Brain microvascular endothelial cell (primary cell): ENCODE measurements around the gene PTX3.

Source experiments
- DNase-seq: peaks from one replicate; pipeline ENCODE4 v3.0.0-alpha.2; 2020
- H3K27ac ChIP-seq: fragments of 250-450 bp; sonication (Bioruptor Pico); 2 replicates; pipeline ENCODE4 v1.5.1; 2020; ENCODE audit warnings: mild to moderate bottlenecking, moderate library complexity
- H3K27me3 ChIP-seq: fragments of 250-450 bp; sonication (Bioruptor Pico); replicated peaks from 2 replicates; pipeline ENCODE4 v1.5.1; 2020; ENCODE audit warnings: mild to moderate bottlenecking
- H3K36me3 ChIP-seq: fragments of 250-450 bp; sonication (Bioruptor Pico); replicated peaks from 2 replicates; pipeline ENCODE4 v1.5.1; 2020; ENCODE audit warnings: mild to moderate bottlenecking
- H3K4me3 ChIP-seq: 2 replicates; pipeline ENCODE4 v1.5.1; 2011; ENCODE audit warnings: low read depth, mild to moderate bottlenecking, control low read depth, low read length, moderate library complexity
- CTCF ChIP-seq: IDR thresholded peaks from 2 replicates; pipeline ENCODE4 v1.5.1; 2011; ENCODE audit warnings: low read depth, mild to moderate bottlenecking, moderate library complexity, low read length, control low read depth, inconsistent platforms; ENCODE audit errors: missing control alignments
- in situ Hi-C: cut with HindIII; loops from 2 replicates; pipeline ENCODE4 v1.10.0; 2017; ENCODE audit warnings: low sequenced_read_pairs, low pct_ligation_motif_present

Gene PTX3

DNA sequence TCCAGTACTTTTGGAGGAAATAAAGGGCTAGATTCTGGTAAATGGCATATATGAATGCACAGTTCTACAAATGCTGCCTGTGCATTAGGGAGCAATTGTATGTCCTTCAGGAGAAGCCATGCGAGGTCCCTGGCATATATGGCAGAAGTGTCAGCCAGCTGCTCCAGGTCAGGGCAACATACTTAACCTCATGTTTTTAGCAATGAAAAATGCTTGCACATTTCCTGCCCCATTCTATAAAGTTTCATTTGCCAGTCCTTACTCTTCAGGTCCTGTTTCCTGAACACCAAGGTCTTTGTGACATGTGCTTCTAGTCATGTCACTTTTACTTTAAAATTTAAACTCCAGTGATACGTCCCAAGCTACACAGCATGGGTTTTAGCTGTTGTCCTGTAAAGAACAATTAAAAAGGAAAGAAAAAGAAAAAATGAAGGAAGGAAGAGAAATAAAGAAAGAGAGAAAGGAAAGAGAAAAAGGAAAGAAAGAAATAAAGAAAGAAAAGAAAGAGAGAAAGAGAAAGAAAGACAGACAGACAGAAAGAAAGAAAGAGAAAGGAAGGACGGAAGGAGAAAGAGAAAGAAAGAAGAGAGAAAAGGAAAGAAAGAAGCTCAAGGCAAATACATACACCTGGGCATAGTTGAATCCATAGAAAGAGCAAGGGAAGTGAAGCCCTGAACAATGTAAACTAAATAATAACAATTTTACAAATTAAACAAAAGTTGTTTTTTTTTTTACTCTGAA lies 20.1 kb upstream of the PTX3 start:
- in situ Hi-C loops: no loop called here
- DNase-seq: no peak

DNA sequence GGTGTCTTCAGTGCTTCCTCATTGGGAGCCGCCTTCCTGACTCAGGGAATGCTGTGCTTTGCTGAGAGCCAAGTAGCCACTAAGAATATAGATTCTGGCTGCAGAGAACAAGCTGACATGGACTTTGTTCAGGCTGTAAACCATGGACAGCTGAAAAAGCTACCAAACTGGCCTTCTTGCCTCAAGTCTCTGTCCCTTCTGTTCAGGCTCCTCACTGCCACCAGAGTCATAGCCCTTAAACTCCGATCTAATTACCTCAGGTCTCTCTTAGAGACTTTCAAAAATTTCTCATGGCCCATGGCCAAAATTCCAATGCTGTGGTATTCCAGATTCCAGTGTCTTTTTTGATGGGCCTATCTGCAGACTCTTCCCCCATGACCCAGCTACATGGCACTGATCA lies 19.4 kb upstream of the PTX3 start:
- in situ Hi-C loops: no loop called here
- Histone ChIP-seq H3K4me3 (no peak overlapping the region), H3K27ac (no peak overlapping the region), H3K36me3 (no peaks in the 10 kb centered on the region), H3K27me3 (no peaks in the 10 kb centered on the region)
- DNase-seq: no peak
- no peak for TF ChIP-seq CTCF

More for the DNA sequence above, 20.1 kb upstream of the PTX3 start:
- H3K4me3 ChIP-seq: no peak overlapping the region
- H3K27ac ChIP-seq: no peak overlapping the region
- no peak for TF ChIP-seq CTCF
- H3K27me3 ChIP-seq: no peaks in the 10 kb centered on the region
- H3K36me3 ChIP-seq: no peaks in the 10 kb centered on the region

DNA sequence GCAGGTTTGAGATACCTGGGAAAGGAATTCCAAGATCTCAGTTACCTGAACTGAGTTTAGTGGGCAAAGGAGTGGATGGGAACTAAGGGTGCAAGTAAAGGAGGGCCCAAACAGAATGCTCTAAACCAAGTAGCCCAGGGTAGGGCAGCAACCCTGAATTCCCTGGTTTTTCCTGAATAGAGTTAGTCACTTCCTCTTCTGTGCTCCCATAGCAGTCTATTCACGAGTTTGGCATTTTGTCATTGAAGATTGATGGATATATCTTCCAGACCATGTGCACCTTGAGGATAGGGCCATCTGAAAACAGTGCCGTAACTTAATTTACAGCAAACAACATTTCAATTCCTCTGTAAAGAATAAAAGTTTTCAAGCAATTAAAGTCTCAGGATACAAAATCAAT lies 18.5 kb upstream of the PTX3 start:
- Histone ChIP-seq H3K4me3 (no peak overlapping the region), H3K36me3 (no peaks in the 10 kb centered on the region), H3K27ac (no peak overlapping the region), H3K27me3 (no peaks in the 10 kb centered on the region)
- in situ Hi-C loops: no loop called here
- TF ChIP-seq CTCF: no peak
- DNase-seq: no peak

GRCh38 chr3:157420606-157421130 lies 16.0 kb upstream of the PTX3 start:
- no peak for DNase-seq
- no peak for TF ChIP-seq CTCF
- H3K27ac ChIP-seq: no peak overlapping the region
- no peaks in the 10 kb centered on the region for H3K36me3 ChIP-seq
- H3K27me3 ChIP-seq: no peaks in the 10 kb centered on the region
- H3K4me3 ChIP-seq: no peak overlapping the region
- in situ Hi-C loops: no loop called here

- DNase-seq: no peak
- in situ Hi-C loops: no loop called here
- TF ChIP-seq CTCF: no peak
- Histone ChIP-seq H3K36me3 (no peaks in the 10 kb centered on the region), H3K4me3 (no peak overlapping the region), H3K27me3 (no peaks in the 10 kb centered on the region), H3K27ac (no peak overlapping the region)
Observed at GRCh38 chr3:157423337-157423736, 13.3 kb upstream of the PTX3 start.

DNA sequence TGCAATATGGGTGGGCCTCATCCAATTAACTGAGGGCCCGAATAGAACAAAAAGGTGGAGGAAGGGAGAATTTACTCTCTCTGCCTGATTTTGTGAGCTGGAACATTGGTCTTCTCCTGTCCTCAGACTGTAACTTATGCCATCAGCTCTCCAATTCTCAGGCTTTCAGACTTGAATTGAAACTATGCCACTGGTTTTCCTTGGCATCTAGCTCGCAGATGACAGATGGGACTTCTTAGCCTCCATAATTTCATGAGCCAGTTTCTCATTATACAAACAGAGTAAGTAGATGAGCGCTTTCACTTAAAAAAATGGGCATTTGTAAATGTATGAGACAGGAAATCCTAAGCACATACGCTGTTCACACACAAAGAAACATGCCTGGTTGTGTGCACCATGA lies 8.7 kb upstream of the PTX3 start:
- Histone ChIP-seq H3K4me3 (no peak overlapping the region), H3K27me3 (no peaks in the 10 kb centered on the region), H3K36me3 (no peaks in the 10 kb centered on the region), H3K27ac (no peak overlapping the region)
- DNase-seq: no peak
- in situ Hi-C loops: no loop called here
- TF ChIP-seq CTCF: no peak
